OCI-LY3 (cell line): Measurements from ENCODE around the gene PTPRT.

Experiments used
- H2AFZ ChIP-seq: fragments of 200-600, 300-600 bp; shearing (Covaris generic); 2 replicates; pipeline ENCODE4 v1.6.0; 2014; ENCODE audit warnings: antibody characterized with exemption, low read depth, low read length
- H3K27ac ChIP-seq: fragments of 200-600, 300-600 bp; sonication (generic); 2 replicates; pipeline ENCODE4 v1.5.1; 2014; ENCODE audit warnings: mild to moderate bottlenecking, low read length, moderate library complexity, mixed read lengths
- H3K27me3 ChIP-seq: fragments of 200-600, 300-600 bp; sonication (generic); 2 replicates; pipeline ENCODE4 v1.6.1; 2014; ENCODE audit warnings: low read depth, low read length, mixed read lengths
- H3K36me3 ChIP-seq: fragments of 200-600, 300-600 bp; sonication (generic); replicated peaks from 2 replicates; pipeline ENCODE3; 2014; ENCODE audit warnings: low read depth, low read length, mixed read lengths
- H3K4me1 ChIP-seq: fragments of 300-600, 200-600 bp; sonication (generic); 2 replicates; pipeline ENCODE4 v1.6.1; 2014; ENCODE audit warnings: low read length, mixed read lengths
- H3K4me2 ChIP-seq: fragments of 200-600, 300-600 bp; sonication (generic); 2 replicates; pipeline ENCODE4 v1.6.1; 2014; ENCODE audit warnings: low read length, mixed read lengths
- H3K4me3 ChIP-seq: fragments of 300-600, 200-600 bp; sonication (generic); 2 replicates; pipeline ENCODE4 v1.5.1; 2014; ENCODE audit warnings: antibody characterized with exemption, mild to moderate bottlenecking, low read length, moderate library complexity
- H3K79me2 ChIP-seq: fragments of 300-600, 200-600 bp; shearing (Covaris generic); 2 replicates; pipeline ENCODE4 v1.6.1; 2014; ENCODE audit warnings: mild to moderate bottlenecking, low read length, mixed read lengths
- H3K9ac ChIP-seq: fragments of 300-600, 200-600 bp; shearing (Covaris generic); 2 replicates; pipeline ENCODE4 v1.6.0; 2014; ENCODE audit warnings: mild to moderate bottlenecking, low read length, moderate library complexity
- H3K9me3 ChIP-seq: fragments of 200-600, 300-600 bp; shearing (Covaris generic); 2 replicates; pipeline ENCODE4 v1.6.1; 2014; ENCODE audit warnings: low read length, mixed read lengths; ENCODE audit not compliant: insufficient read depth
- H4K20me1 ChIP-seq: fragments of 200-600, 300-600 bp; sonication (generic); 2 replicates; pipeline ENCODE4 v1.6.1; 2016; ENCODE audit warnings: low read length, mixed read lengths; ENCODE audit not compliant: insufficient read depth
- CTCF ChIP-seq: fragments of 200-600, 300-600 bp; sonication (generic); IDR thresholded peaks from 2 replicates; pipeline ENCODE4 v1.5.1; 2014; ENCODE audit warnings: antibody characterized with exemption, low read length, low read depth
- EZH2phosphoT487 ChIP-seq: fragments of 200-600 bp; shearing (Covaris generic); IDR thresholded peaks from 2 replicates; pipeline ENCODE4 v1.6.1; 2018; ENCODE audit warnings: antibody characterized with exemption, mixed run types, low read depth

PTPRT gene

GRCh38 chr20:42340368-42340767 lies 849.3 kb downstream of the PTPRT start:
- Histone ChIP-seq H3K36me3 (no peaks in the 10 kb centered on the region), H3K4me1 (no peaks in the 10 kb centered on the region), H3K27me3 (peaks cover 16% of the 10 kb centered on the region; the same call in 1 of the 2 replicates), H3K79me2 (no peaks in the 10 kb centered on the region), H2AFZ (no peak overlapping the region), H3K4me2 (no peak overlapping the region), H3K9me3 (no peaks in the 10 kb centered on the region), H3K4me3 (no peak overlapping the region), H3K27ac (no peak overlapping the region), H4K20me1 (no peaks in the 10 kb centered on the region), H3K9ac (no peak overlapping the region)
- no peak for TF ChIP-seq EZH2phosphoT487
- no peak for TF ChIP-seq CTCF

GRCh38 chr20:42338294-42339201 lies 851.2 kb downstream of the PTPRT start:
- Histone ChIP-seq H3K4me2 (no peak overlapping the region), H3K27ac (no peak overlapping the region), H2AFZ (no peak overlapping the region), H3K4me1 (no peaks in the 10 kb centered on the region), H3K4me3 (no peak overlapping the region), H3K9me3 (no peaks in the 10 kb centered on the region), H3K36me3 (no peaks in the 10 kb centered on the region), H3K27me3 (peaks cover 18% of the 10 kb centered on the region; the same call in 1 of the 2 replicates), H3K79me2 (no peaks in the 10 kb centered on the region), H4K20me1 (no peaks in the 10 kb centered on the region), H3K9ac (no peak overlapping the region)
- no peak for TF ChIP-seq EZH2phosphoT487
- no peak for TF ChIP-seq CTCF

GRCh38 chr20:42336576-42336975 lies 853.1 kb downstream of the PTPRT start:
- H3K9ac ChIP-seq, result no peak overlapping the region
- H3K4me3 ChIP-seq, result no peak overlapping the region
- no peaks in the 10 kb centered on the region for H3K4me1 ChIP-seq
- TF ChIP-seq EZH2phosphoT487 (no peak), CTCF (no peak)
- peaks cover 18% of the 10 kb centered on the region; the same call in 1 of the 2 replicates for H3K27me3 ChIP-seq
- H3K27ac ChIP-seq, result no peak overlapping the region
- H3K79me2 ChIP-seq, result no peaks in the 10 kb centered on the region
- H2AFZ ChIP-seq, result no peak overlapping the region
- no peaks in the 10 kb centered on the region for H3K9me3 ChIP-seq
- H4K20me1 ChIP-seq, result no peaks in the 10 kb centered on the region
- H3K36me3 ChIP-seq, result no peaks in the 10 kb centered on the region
- no peak overlapping the region for H3K4me2 ChIP-seq

GRCh38 chr20:42319252-42320013 lies 870.3 kb downstream of the PTPRT start:
- H3K27ac ChIP-seq, result no peak overlapping the region
- no peaks in the 10 kb centered on the region for H3K36me3 ChIP-seq
- no peaks in the 10 kb centered on the region for H3K4me1 ChIP-seq
- H3K27me3 ChIP-seq, result peaks cover 7% of the 10 kb centered on the region; the same call in 1 of the 2 replicates
- no peak overlapping the region for H3K4me2 ChIP-seq
- no peak overlapping the region for H3K9ac ChIP-seq
- H2AFZ ChIP-seq, result no peak overlapping the region
- H3K9me3 ChIP-seq, result no peaks in the 10 kb centered on the region
- H4K20me1 ChIP-seq, result no peaks in the 10 kb centered on the region
- no peaks in the 10 kb centered on the region for H3K79me2 ChIP-seq
- TF ChIP-seq EZH2phosphoT487 (no peak), CTCF (no peak)
- H3K4me3 ChIP-seq, result no peak overlapping the region
